ENCODE results near the gene SYT14.

- TF ChIP-seq CTCF (conservative IDR thresholded peaks at IDR 0.05; ENCODE audit: low read length) (no peak), EZH2phosphoT487 (IDR thresholded peaks at IDR 0.05; ENCODE audit: borderline replicate concordance) (no peak)
Measured at GRCh38 chr1:209962388-209962787, 24.4 kb downstream of the SYT14 start.
